Heart left ventricle (tissue), 13 donors: ENCODE measurements around the gene THOC6.

Experiments used
- POLR2A ChIP-seq, 2 donors: fragments of 450-650 bp; IDR thresholded peaks; one replicate each; pipeline ENCODE4 v1.6.1; 2017; ENCODE audit warnings: antibody characterized with exemption in 2 of 2, mild to moderate bottlenecking in 2 of 2, moderate library complexity in 2 of 2
- TF ChIP-seq, protein P1 (sequence below), 12 donors: fragments of 200-600 bp; sonication (generic) in 4 of 12; IDR thresholded peaks; one replicate each; pipeline versions ENCODE4 v1.5.0 to v1.8.0; 2018 to 2022; ENCODE audit warnings: antibody characterized with exemption in 12 of 12, mild to moderate bottlenecking in 5 of 12
- donor health status: ischemic (EF 13 %, LVEDD 7.1; RV severe dilation, severe dysfunction).
- donor health status: DM: no; HTN: yes; CAD: no.
- donor health status: DM: no; HTN: no; CAD: no.
- donor health status: ischemic (EF 25% LVEDD 6.9; RV normal size, moderate dysfunction).
- donor health status: ischemic (EF 25% LVEDD 5.7; RV mildly dilated, moderate dysfunction).
- donor health status: ischemic (EF 35%, LVEDD 5.7; RV mildly dilated, moderate dysfunction).
- donor health status: nonischemic (EF 11% LVEDD 7.7; RV severe dilation, severe dysfunction).
- donor health status: DM: yes; HTN: yes; CAD: no.
- donor health status: PGD.
- donor health status: ischemic (EF 29% LVEDD 5.4; RV normal size, mild dysfunction).
- donor health status: nonischemic (EF 23%, LVEDD 6.1; RV moderate dilation, normal function).

DNA sequence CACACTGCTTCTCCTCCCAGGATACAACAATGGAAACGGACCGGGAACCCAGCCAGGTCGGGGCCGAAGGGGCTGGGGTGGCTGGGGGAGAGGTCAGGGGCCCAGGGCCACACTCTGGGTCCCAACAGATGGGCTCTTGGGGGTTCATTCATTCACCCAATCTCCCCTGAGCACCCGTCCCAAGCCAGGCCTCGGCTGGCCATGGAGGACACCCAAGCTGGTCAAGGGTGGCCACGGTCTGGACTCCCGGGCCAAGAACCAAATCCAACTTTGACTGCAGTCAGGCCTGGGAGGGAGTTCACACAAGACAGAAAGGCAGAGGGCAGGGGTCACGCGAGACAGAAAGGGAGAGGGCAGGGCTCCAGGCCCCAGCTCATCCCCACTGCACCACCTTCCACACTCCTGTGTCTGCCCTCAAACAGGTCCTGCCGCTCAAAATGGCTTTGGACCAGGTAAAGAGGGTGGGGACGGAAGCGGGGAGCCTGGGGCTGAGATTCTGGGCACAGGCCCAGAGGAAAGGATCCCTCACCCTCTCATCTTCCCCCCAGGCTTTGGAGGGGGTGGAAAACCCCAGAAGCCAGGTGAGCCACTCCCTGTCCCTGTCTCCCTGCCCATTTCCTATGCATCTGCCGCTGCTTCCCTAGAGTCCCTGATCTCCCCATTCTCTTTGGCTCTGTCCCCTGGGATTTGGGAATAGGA lies 31.3 kb upstream of the THOC6 start:
- TF ChIP-seq, protein P1, sequence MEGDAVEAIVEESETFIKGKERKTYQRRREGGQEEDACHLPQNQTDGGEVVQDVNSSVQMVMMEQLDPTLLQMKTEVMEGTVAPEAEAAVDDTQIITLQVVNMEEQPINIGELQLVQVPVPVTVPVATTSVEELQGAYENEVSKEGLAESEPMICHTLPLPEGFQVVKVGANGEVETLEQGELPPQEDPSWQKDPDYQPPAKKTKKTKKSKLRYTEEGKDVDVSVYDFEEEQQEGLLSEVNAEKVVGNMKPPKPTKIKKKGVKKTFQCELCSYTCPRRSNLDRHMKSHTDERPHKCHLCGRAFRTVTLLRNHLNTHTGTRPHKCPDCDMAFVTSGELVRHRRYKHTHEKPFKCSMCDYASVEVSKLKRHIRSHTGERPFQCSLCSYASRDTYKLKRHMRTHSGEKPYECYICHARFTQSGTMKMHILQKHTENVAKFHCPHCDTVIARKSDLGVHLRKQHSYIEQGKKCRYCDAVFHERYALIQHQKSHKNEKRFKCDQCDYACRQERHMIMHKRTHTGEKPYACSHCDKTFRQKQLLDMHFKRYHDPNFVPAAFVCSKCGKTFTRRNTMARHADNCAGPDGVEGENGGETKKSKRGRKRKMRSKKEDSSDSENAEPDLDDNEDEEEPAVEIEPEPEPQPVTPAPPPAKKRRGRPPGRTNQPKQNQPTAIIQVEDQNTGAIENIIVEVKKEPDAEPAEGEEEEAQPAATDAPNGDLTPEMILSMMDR (IDR thresholded peaks at IDR 0.05) = no peak
- TF ChIP-seq POLR2A (IDR thresholded peaks at IDR 0.05) = no peak
